Heart left ventricle (tissue), 16 donors: Measurements from ENCODE around the gene SGO2. TPM values are rescaled to one million over a fixed set of nuclear protein-coding genes. Genes with fewer than 3 reads are reported as not detected.
A peak's percentile ranks its signal among the peaks of the same experiment; 100 is the strongest.

Experiments used
- ATAC-seq, 4 donors: fragments of 200-7000 bp; cut with Tn5 transposase; one replicate each; pipeline ENCODE4 v1.9.1; 2020 to 2022; ENCODE audit warnings: moderate library complexity in 4 of 4, mild to moderate bottlenecking in 3 of 4, moderate number of reproducible peaks in 1 of 4
- DNase-seq, 5 donors: peaks; one replicate each; pipeline ENCODE4 v3.0.0-alpha.2; 2020
- H3K27ac ChIP-seq, 12 donors: fragments of 200-600 bp; sonication (generic) in 4 of 12; one replicate each; pipeline versions ENCODE4 v1.5.0 to v1.8.0; 2016 to 2022; ENCODE audit warnings: mild to moderate bottlenecking in 2 of 12
- H3K27me3 ChIP-seq, 9 donors: fragments of 200-600 bp; sonication (generic) in 2 of 9; one replicate each; pipeline versions ENCODE4 v1.5.1 to v1.8.0; 2016 to 2022; ENCODE audit warnings: mild to moderate bottlenecking in 3 of 9
- H3K36me3 ChIP-seq, 9 donors: fragments of 200-600 bp; sonication (generic) in 2 of 9; one replicate each; pipeline versions ENCODE4 v1.5.0 to v1.8.0; 2018 to 2022; ENCODE audit warnings: mild to moderate bottlenecking in 2 of 9
- H3K4me1 ChIP-seq, 12 donors: fragments of 200-600 bp; sonication (generic) in 4 of 12; one replicate each; pipeline versions ENCODE4 v1.5.0 to v1.8.0; 2016 to 2022; ENCODE audit warnings: mild to moderate bottlenecking in 3 of 12
- H3K4me3 ChIP-seq, 12 donors: fragments of 200-600 bp; sonication (generic) in 4 of 12; one replicate each; pipeline versions ENCODE4 v1.5.0 to v1.8.0; 2017 to 2022; ENCODE audit warnings: mild to moderate bottlenecking in 9 of 12, moderate library complexity in 4 of 12
- H3K9me3 ChIP-seq, 12 donors: fragments of 200-600 bp; sonication (generic) in 4 of 12; one replicate each; pipeline versions ENCODE4 v1.5.0 to v1.8.0; 2016 to 2022; ENCODE audit warnings: mild to moderate bottlenecking in 1 of 12
- POLR2A ChIP-seq, 2 donors: fragments of 450-650 bp; IDR thresholded peaks; one replicate each; pipeline ENCODE4 v1.6.1; 2017; ENCODE audit warnings: antibody characterized with exemption in 2 of 2, mild to moderate bottlenecking in 2 of 2, moderate library complexity in 2 of 2
- WGBS, 4 donors: extraction: QIAGEN DNeasy Blood & Tissue Kit in 2 of 4; methylation state at CpG; one replicate each; pipeline versions ENCODE4 v1.1.5 to v1.1.7; 2013 to 2018; 5-methylcytosine and 5-hydroxymethylcytosine counted together
- intact Hi-C, 10 donors: fragments of 100-400 bp; cut with DNase I; formaldehyde crosslinking; loops; one replicate each; pipeline versions ENCODE4 v1.11.1 to v1.14.2; 2022
- polyA plus RNA-seq, 2 donors: library from polyadenylated mRNA; stranded (reverse); fragments of 200-250 nt; gene quantifications; one replicate each; pipeline ENCODE4 v1.2.3, GENCODE V29; 2013
- total RNA-seq, 9 donors: library from RNA; depleted of rRNA in 2 of 9; stranded (reverse); fragments of >200 nt in 2 of 9; fragmentation: NEBNext Ultra II Directional in 3 of 9; extraction: Animal tissue kit (Norgen Biotek cat#: 25700) in 3 of 9; gene quantifications; one replicate each; pipeline versions ENCODE4 v1.1.0 to v1.2.4, GENCODE V29; 2016 to 2023
- TF ChIP-seq, protein P1 (sequence below), 12 donors: fragments of 200-600 bp; sonication (generic) in 4 of 12; IDR thresholded peaks; one replicate each; pipeline versions ENCODE4 v1.5.0 to v1.8.0; 2018 to 2022; ENCODE audit warnings: antibody characterized with exemption in 12 of 12, mild to moderate bottlenecking in 5 of 12
- donor health status: ischemic (EF 13 %, LVEDD 7.1; RV severe dilation, severe dysfunction).
- donor health status: healthy with polysubstance abuse.
- donor health status: DM: no; HTN: yes; CAD: no.
- donor health status: DM: no; HTN: no; CAD: no.
- donor health status: ischemic (EF 25% LVEDD 6.9; RV normal size, moderate dysfunction).
- donor health status: ischemic (EF 25% LVEDD 5.7; RV mildly dilated, moderate dysfunction).
- donor health status: healthy.
- donor health status: DM: yes; HTN: yes; CAD: no.
- donor health status: ischemic (EF 35%, LVEDD 5.7; RV mildly dilated, moderate dysfunction).
- donor health status: nonischemic (EF 11% LVEDD 7.7; RV severe dilation, severe dysfunction).
- donor health status: DM: yes; HTN: yes; CAD: no.
- donor health status: PGD.
- donor health status: ischemic (EF 29% LVEDD 5.4; RV normal size, mild dysfunction).
- donor health status: nonischemic (EF 23%, LVEDD 6.1; RV moderate dilation, normal function).

Gene SGO2
- total and polyA plus RNA-seq, 11 donors: 0.27 to 5.3 (median 1.8) TPM

GRCh38 chr2:200617156-200618053, 91.4 kb downstream of the SGO2 start:
- Histone ChIP-seq H3K27me3 (no peaks in the 10 kb centered on the region), H3K4me1 (peaks cover 0 to 8% (median 0%) of the 10 kb centered on the region in 12 donors), H3K36me3 (peaks cover 0 to 8% (median 0%) of the 10 kb centered on the region in 9 donors), H3K27ac (no peak overlapping the region), H3K9me3 (no peaks in the 10 kb centered on the region), H3K4me3 (no peak overlapping the region)
- 51 to 63% (median 58%) methylated on average over 6 of the region's 6 CpGs for WGBS, 4 donors
- TF ChIP-seq POLR2A (IDR thresholded peaks at IDR 0.05): no peak
- TF ChIP-seq, protein P1, sequence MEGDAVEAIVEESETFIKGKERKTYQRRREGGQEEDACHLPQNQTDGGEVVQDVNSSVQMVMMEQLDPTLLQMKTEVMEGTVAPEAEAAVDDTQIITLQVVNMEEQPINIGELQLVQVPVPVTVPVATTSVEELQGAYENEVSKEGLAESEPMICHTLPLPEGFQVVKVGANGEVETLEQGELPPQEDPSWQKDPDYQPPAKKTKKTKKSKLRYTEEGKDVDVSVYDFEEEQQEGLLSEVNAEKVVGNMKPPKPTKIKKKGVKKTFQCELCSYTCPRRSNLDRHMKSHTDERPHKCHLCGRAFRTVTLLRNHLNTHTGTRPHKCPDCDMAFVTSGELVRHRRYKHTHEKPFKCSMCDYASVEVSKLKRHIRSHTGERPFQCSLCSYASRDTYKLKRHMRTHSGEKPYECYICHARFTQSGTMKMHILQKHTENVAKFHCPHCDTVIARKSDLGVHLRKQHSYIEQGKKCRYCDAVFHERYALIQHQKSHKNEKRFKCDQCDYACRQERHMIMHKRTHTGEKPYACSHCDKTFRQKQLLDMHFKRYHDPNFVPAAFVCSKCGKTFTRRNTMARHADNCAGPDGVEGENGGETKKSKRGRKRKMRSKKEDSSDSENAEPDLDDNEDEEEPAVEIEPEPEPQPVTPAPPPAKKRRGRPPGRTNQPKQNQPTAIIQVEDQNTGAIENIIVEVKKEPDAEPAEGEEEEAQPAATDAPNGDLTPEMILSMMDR (IDR thresholded peaks at IDR 0.05): no peak
- intact Hi-C loops: no loop called here
- DNase-seq (no peak), ATAC-seq (no peak)

DNA sequence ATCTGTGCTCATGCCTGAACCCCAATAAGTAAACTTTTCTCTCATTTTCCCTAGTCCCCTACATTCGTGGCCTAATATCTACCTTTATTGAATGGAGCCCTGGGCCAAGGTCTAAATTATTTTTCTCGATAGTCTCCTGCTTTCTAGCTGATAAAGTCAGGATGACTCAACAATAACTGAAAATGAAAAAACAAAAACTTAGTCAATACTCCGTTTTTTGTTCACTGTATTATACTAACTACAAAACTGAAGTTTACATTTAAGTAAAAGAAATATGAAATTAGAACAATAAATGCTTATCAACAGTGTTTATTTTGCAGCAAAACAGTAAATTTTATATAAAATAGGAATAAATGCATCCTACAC, 92.0 kb downstream of the SGO2 start:
- intact Hi-C loops: no loop called here
- no peak for TF ChIP-seq POLR2A (IDR thresholded peaks at IDR 0.05)
- TF ChIP-seq, protein P1 (IDR thresholded peaks at IDR 0.05): no peak
- WGBS, 4 donors: 58 to 73% (median 67%) methylated on average over 3 of the region's 3 CpGs

DNA sequence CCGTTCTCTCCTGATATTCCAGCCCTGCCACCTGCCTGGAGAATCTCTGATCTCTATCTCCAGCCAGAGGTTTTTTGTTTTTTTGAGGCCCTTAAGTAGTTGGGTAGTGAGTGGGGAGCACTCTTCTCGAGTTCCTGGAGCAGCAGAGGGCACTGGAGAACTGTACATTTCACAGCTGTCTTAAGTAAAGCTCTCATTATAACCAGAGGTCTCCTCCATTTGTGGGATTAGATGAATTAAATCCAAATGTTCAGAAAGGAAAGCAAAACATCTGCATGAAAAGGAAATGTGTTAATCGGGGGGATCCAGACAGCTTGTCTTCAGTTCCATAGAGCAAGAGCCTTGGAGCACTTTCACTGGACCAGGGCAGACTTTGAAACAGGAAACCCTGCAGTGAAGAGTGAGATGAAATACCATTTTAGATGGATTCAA, 92.6 kb downstream of the SGO2 start:
- H3K9me3 ChIP-seq: no peaks in the 10 kb centered on the region
- no peak for TF ChIP-seq POLR2A (IDR thresholded peaks at IDR 0.05)
- TF ChIP-seq, protein P1 (IDR thresholded peaks at IDR 0.05): peak in 5 of 12 donors; percentile 8 to 40 (median 33)
- 36 to 59% (median 37%) methylated on average over 3 of the region's 3 CpGs for WGBS, 4 donors
- intact Hi-C loops: no loop called here
- H3K27ac ChIP-seq: peak overlapping the region in 1 of 12 donors; percentile 40
- H3K27me3 ChIP-seq: no peaks in the 10 kb centered on the region
- peaks cover 0 to 8% (median 0%) of the 10 kb centered on the region in 12 donors for H3K4me1 ChIP-seq
- H3K36me3 ChIP-seq: peaks cover 0 to 7% (median 0%) of the 10 kb centered on the region in 9 donors
- DNase-seq (no peak), ATAC-seq (peak in 2 of 4 donors; percentile 32 to 65)
- H3K4me3 ChIP-seq: no peak overlapping the region

More for the DNA sequence above, 92.0 kb downstream of the SGO2 start:
- Histone ChIP-seq H3K36me3 (peaks cover 0 to 8% (median 0%) of the 10 kb centered on the region in 9 donors), H3K27me3 (no peaks in the 10 kb centered on the region), H3K9me3 (no peaks in the 10 kb centered on the region), H3K4me3 (no peak overlapping the region), H3K4me1 (peaks cover 0 to 8% (median 0%) of the 10 kb centered on the region in 12 donors), H3K27ac (no peak overlapping the region)
- ATAC-seq (no peak), DNase-seq (no peak)

DNA sequence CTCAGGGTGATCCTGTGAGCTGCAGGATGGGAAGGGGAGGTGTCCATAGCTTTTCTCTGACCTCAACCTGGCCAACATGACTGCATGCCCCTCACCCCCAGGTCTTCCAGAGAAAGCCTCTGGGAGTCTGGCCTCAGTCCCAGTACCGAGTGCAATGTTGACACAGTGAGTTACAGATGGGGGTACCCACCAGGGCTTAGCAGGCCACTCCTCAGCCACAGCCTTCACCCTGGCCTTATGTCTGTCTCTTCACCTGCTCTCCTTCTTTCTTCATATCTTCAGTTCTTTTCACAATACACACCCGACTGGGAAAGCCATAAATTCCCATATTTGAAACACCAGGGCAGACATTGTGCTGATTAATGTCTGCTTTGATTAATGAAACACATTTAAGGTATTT, 93.3 kb downstream of the SGO2 start:
- Histone ChIP-seq H3K4me3 (no peak overlapping the region), H3K4me1 (peaks cover 0 to 8% (median 0%) of the 10 kb centered on the region in 12 donors), H3K9me3 (no peaks in the 10 kb centered on the region), H3K27me3 (no peaks in the 10 kb centered on the region), H3K27ac (peak overlapping the region in 1 of 12 donors; percentile 40), H3K36me3 (peaks cover 0 to under 1% (median 0%) of the 10 kb centered on the region in 9 donors)
- WGBS, 4 donors: 47 to 69% (median 63%) methylated on average over 2 of the region's 2 CpGs
- intact Hi-C loops: no loop called here
- DNase-seq: no peak
- ATAC-seq: no peak
- no peak for TF ChIP-seq POLR2A (IDR thresholded peaks at IDR 0.05)
- TF ChIP-seq, protein P1 (IDR thresholded peaks at IDR 0.05): no peak
